ENCODE data around the gene TRIM4.

GRCh38 chr7:99920149-99920548, 819 bp upstream of the TRIM4 start:
- TF ChIP-seq CTCF (IDR thresholded peaks at IDR 0.05) (no peak), POLR2A (IDR thresholded peaks at IDR 0.05) (no peak)

Measured in adrenal gland (tissue), 5 donors.